Left ventricle myocardium inferior (tissue), 1 donor: Measurements from ENCODE around the gene S100A8. TPM values are rescaled to one million over a fixed set of nuclear protein-coding genes. Genes with fewer than 3 reads are reported as not detected.

Experiments
- DNase-seq: peaks from one replicate; pipeline ENCODE4 v3.0.0-alpha.2; 2020
- H3K27ac ChIP-seq: fragments of 200-600 bp; replicated peaks from 2 replicates; pipeline ENCODE4 v1.8.0; 2021
- H3K27me3 ChIP-seq: fragments of 200-600 bp; 2 replicates; pipeline ENCODE4 v1.8.0; 2021; ENCODE audit warnings: low read depth
- H3K36me3 ChIP-seq: fragments of 200-600 bp; 2 replicates; pipeline ENCODE4 v1.8.0; 2021
- H3K4me1 ChIP-seq: fragments of 200-600 bp; 2 replicates; pipeline ENCODE4 v1.8.0; 2021
- H3K4me3 ChIP-seq: fragments of 200-600 bp; 2 replicates; pipeline ENCODE4 v1.8.0; 2021; ENCODE audit warnings: mild to moderate bottlenecking, moderate library complexity
- H3K9me3 ChIP-seq: fragments of 200-600 bp; replicated peaks from 2 replicates; pipeline ENCODE4 v1.8.0; 2021
- CTCF ChIP-seq: fragments of 200-600 bp; IDR thresholded peaks from 2 replicates; pipeline ENCODE4 v1.8.0; 2021; ENCODE audit warnings: antibody characterized with exemption, mild to moderate bottlenecking, borderline replicate concordance
- intact Hi-C: fragments of 100-400 bp; cut with micrococcal nuclease; formaldehyde crosslinking; loops from one replicate; pipeline ENCODE4 v1.11.0; 2022
- total RNA-seq: library from RNA; stranded (reverse); fragmentation: NEBNext Ultra II Directional; extraction: Animal tissue kit (Norgen Biotek cat#: 25700); gene quantifications from one replicate; pipeline ENCODE4 v1.2.1, GENCODE V29; 2021
- donor health status: DM: no; HTN: yes; CAD: no; lungs with severe emphysema.

The S100A8 gene
- total RNA-seq, 1 donor from 2014 or later: 26.6 TPM

GRCh38 chr1:153401461-153401860 is 10.6 kb upstream of the S100A8 start:
- no peak for TF ChIP-seq CTCF
- intact Hi-C loops: no loop called here
- Histone ChIP-seq H3K27ac (no peak overlapping the region), H3K4me1 (no peaks in the 10 kb centered on the region), H3K27me3 (peaks cover 60% of the 10 kb centered on the region), H3K4me3 (no peak overlapping the region), H3K36me3 (no peaks in the 10 kb centered on the region), H3K9me3 (no peaks in the 10 kb centered on the region)
- DNase-seq: no peak

GRCh38 chr1:153400244-153400643 is 9.4 kb upstream of the S100A8 start:
- DNase-seq: no peak

GRCh38 chr1:153399401-153400055 is 8.7 kb upstream of the S100A8 start:
- intact Hi-C loops: no loop called here
- Histone ChIP-seq H3K4me3 (no peak overlapping the region), H3K9me3 (no peaks in the 10 kb centered on the region), H3K36me3 (no peaks in the 10 kb centered on the region), H3K27ac (no peak overlapping the region), H3K4me1 (peaks cover 4% of the 10 kb centered on the region), H3K27me3 (peaks cover 53% of the 10 kb centered on the region)
- TF ChIP-seq CTCF: no peak
- DNase-seq: no peak

More at GRCh38 chr1:153400244-153400643, 9.4 kb upstream of the S100A8 start:
- Histone ChIP-seq H3K27ac (no peak overlapping the region), H3K27me3 (peaks cover 58% of the 10 kb centered on the region), H3K4me3 (no peak overlapping the region), H3K36me3 (no peaks in the 10 kb centered on the region), H3K4me1 (no peaks in the 10 kb centered on the region), H3K9me3 (no peaks in the 10 kb centered on the region)
- TF ChIP-seq CTCF: no peak
- intact Hi-C loops: no loop called here

- H3K27me3 ChIP-seq: peaks cover 48% of the 10 kb centered on the region
- peaks cover 4% of the 10 kb centered on the region for H3K4me1 ChIP-seq
- no peaks in the 10 kb centered on the region for H3K9me3 ChIP-seq
- H3K36me3 ChIP-seq: no peaks in the 10 kb centered on the region
- TF ChIP-seq CTCF: no peak
- H3K27ac ChIP-seq: no peak overlapping the region
- intact Hi-C loops: no loop called here
- H3K4me3 ChIP-seq: no peak overlapping the region
- no peak for DNase-seq
Observed at GRCh38 chr1:153397924-153398651, 7.2 kb upstream of the S100A8 start.

- Histone ChIP-seq H3K36me3 (no peaks in the 10 kb centered on the region), H3K4me3 (no peak overlapping the region), H3K4me1 (peaks cover 4% of the 10 kb centered on the region), H3K27ac (no peak overlapping the region), H3K27me3 (peaks cover 48% of the 10 kb centered on the region), H3K9me3 (no peaks in the 10 kb centered on the region)
- no peak for TF ChIP-seq CTCF
- DNase-seq: no peak
- intact Hi-C loops: no loop called here
Observed at GRCh38 chr1:153397051-153397923, 6.4 kb upstream of the S100A8 start.
